Ovary (tissue), 9 donors: ENCODE measurements around the gene DLX3. TPM values are rescaled to one million over a fixed set of nuclear protein-coding genes. Genes with fewer than 3 reads are reported as not detected.

Source experiments
- DNase-seq, 5 donors: peaks; one replicate each; pipeline ENCODE4 v3.0.0-alpha.2; 2019 to 2020
- H3K27ac ChIP-seq, 2 donors: fragments of 200-600 bp; one replicate each; pipeline versions ENCODE4 v1.5.1 to v1.8.0; 2019 to 2022
- H3K27me3 ChIP-seq: fragments of 200-600 bp; one replicate; pipeline ENCODE4 v1.8.0; 2022
- H3K36me3 ChIP-seq: fragments of 200-600 bp; sonication (generic); one replicate; pipeline ENCODE4 v1.5.1; 2019
- H3K4me1 ChIP-seq: one replicate; pipeline ENCODE4 v1.8.1; 2013; ENCODE audit warnings: mild to moderate bottlenecking, moderate library complexity; ENCODE audit not compliant: insufficient read depth
- H3K4me3 ChIP-seq: fragments of 200-600 bp; sonication (generic); one replicate; pipeline ENCODE4 v1.5.1; 2017
- H3K9me3 ChIP-seq, 2 donors: fragments of 200-600 bp in 1 of 2; sonication (generic) in 1 of 2; one replicate each; pipeline versions ENCODE4 v1.5.1 to v1.8.1; 2013 to 2019; ENCODE audit warnings: mild to moderate bottlenecking in 1 of 2, moderate library complexity in 1 of 2
- EP300 ChIP-seq: sonication (generic); formaldehyde crosslinking; IDR thresholded peaks from one replicate; pipeline ENCODE4 v1.6.1; 2017; ENCODE audit warnings: antibody characterized with exemption
- POLR2A ChIP-seq: fragments of 450-650 bp; IDR thresholded peaks from one replicate; pipeline ENCODE4 v1.6.1; 2017; ENCODE audit warnings: antibody characterized with exemption, mild to moderate bottlenecking, moderate library complexity
- WGBS, 3 donors: extraction: QIAGEN DNeasy Blood & Tissue Kit in 1 of 3; methylation state at CpG; one replicate each; pipeline versions ENCODE4 v1.1.5 to v1.1.7; 2013 to 2017; 5-methylcytosine and 5-hydroxymethylcytosine counted together
- intact Hi-C, 4 donors: fragments of 100-400 bp; cut with DNase I; formaldehyde crosslinking; loops; one replicate each; pipeline versions ENCODE4 v1.11.0 to v1.15.1; 2022 to 2023
- polyA plus RNA-seq, 2 donors: library from polyadenylated mRNA; stranded (reverse); fragments of 200-250 nt in 1 of 2; fragments of 350-450 nt in 1 of 2; fragmentation: Illumina TruSeq in 1 of 2; extraction: RNeasy Lipid Tissue Mini Kit (QIAGEN cat#74804) in 1 of 2; gene quantifications; one replicate each; pipeline ENCODE4 v1.2.3, GENCODE V29; 2013 to 2014
- total RNA-seq, 7 donors: library from RNA; depleted of rRNA in 2 of 7; stranded (reverse); fragments of >200 nt in 2 of 7; fragmentation: NEBNext Ultra II Directional in 3 of 7; extraction: Animal tissue kit (Norgen Biotek cat#: 25700) in 3 of 7; gene quantifications; one replicate each; pipeline versions ENCODE4 v1.1.0 to v1.2.4, GENCODE V29; 2016 to 2023
- TF ChIP-seq, protein P1 (sequence below), 3 donors: fragments of 450-650 bp in 2 of 3; fragments of 200-600 bp in 1 of 3; IDR thresholded peaks; one replicate each; pipeline versions ENCODE4 v1.5.1 to v1.8.0; 2016 to 2022; ENCODE audit warnings: antibody characterized with exemption in 3 of 3, mild to moderate bottlenecking in 1 of 3
- donor health status: DM: no; HTN: no; CAD: no; lungs with moderate emphysema.
- donor health status: DM: no; HTN: no; CAD: no.
- donor health status: Bipolar disorder and iron deficiency.
- donor health status: DM: yes; HTN: yes; CAD: no.
- donor health status: DM: no; HTN: no; CAD: no.
- donor health status: DM: yes; HTN: yes; CAD: no.

Gene DLX3
- total and polyA plus RNA-seq, 9 donors = 0.10 to 1.3 (median 0.28) TPM; not detected in 1

- WGBS, 3 donors = 31 to 52% (median 42%) methylated on average over 4 of the region's 4 CpGs
- TF ChIP-seq POLR2A = no peak
- TF ChIP-seq EP300 = no peak
- TF ChIP-seq, protein P1, sequence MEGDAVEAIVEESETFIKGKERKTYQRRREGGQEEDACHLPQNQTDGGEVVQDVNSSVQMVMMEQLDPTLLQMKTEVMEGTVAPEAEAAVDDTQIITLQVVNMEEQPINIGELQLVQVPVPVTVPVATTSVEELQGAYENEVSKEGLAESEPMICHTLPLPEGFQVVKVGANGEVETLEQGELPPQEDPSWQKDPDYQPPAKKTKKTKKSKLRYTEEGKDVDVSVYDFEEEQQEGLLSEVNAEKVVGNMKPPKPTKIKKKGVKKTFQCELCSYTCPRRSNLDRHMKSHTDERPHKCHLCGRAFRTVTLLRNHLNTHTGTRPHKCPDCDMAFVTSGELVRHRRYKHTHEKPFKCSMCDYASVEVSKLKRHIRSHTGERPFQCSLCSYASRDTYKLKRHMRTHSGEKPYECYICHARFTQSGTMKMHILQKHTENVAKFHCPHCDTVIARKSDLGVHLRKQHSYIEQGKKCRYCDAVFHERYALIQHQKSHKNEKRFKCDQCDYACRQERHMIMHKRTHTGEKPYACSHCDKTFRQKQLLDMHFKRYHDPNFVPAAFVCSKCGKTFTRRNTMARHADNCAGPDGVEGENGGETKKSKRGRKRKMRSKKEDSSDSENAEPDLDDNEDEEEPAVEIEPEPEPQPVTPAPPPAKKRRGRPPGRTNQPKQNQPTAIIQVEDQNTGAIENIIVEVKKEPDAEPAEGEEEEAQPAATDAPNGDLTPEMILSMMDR (IDR thresholded peaks at IDR 0.05) = no peak
- Histone ChIP-seq H3K27ac (no peak overlapping the region), H3K9me3 (no peaks in the 10 kb centered on the region), H3K4me3 (no peak overlapping the region), H3K27me3 (peaks cover 16% of the 10 kb centered on the region), H3K36me3 (no peaks in the 10 kb centered on the region), H3K4me1 (no peaks in the 10 kb centered on the region)
- intact Hi-C loops = no loop called here
- no peak for DNase-seq
Measured at GRCh38 chr17:49963309-49963625, 31.8 kb downstream of the DLX3 start.

GRCh38 chr17:49962599-49963308 lies 32.3 kb downstream of the DLX3 start:
- intact Hi-C loops = no loop called here
- H3K4me3 ChIP-seq = no peak overlapping the region
- no peak for DNase-seq
- no peaks in the 10 kb centered on the region for H3K36me3 ChIP-seq
- peaks cover 11% of the 10 kb centered on the region for H3K27me3 ChIP-seq
- WGBS, 3 donors = 16 to 22% (median 20%) methylated on average over 11 of the region's 11 CpGs
- no peak for TF ChIP-seq POLR2A
- TF ChIP-seq EP300 = no peak
- TF ChIP-seq, protein P1 (IDR thresholded peaks at IDR 0.05) = no peak
- no peaks in the 10 kb centered on the region for H3K4me1 ChIP-seq
- no peak overlapping the region for H3K27ac ChIP-seq
- no peaks in the 10 kb centered on the region for H3K9me3 ChIP-seq

DNA sequence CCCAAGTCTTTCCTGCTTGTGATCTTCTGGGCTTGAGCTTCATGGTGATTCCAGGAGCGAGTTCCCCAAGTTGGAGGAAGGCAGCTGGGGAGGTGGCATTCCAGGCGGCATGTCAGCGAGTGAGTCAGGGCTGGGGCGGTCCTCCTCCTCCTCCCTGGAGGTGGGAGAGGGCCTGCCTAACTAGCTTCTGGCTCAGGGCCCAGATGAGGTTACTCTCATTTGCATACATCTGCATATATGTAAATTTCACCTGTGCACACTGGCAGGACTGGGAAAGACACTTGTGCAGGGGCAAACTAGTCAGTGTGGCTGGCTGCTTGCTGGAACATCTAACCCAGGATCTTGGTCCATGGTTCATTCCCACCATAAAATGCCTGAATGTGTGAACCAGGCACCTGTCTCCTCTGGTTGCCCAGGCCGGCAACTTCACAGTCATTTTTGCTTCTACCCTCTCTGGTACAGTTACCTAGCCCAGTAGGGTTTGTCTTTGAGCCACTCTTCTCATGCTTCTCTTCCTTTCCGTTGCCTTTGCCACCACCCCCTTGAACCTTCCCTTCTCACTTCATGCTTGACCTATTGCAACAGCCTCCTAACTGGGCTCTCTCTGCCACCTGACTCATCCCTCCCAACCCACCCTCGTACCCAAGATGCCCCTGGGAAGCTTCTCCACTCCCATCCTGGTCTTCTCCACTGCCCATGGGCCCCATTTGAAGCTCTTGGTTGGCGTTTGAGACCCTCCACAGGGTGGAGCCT lies 35.7 kb downstream of the DLX3 start:
- no peak for TF ChIP-seq EP300
- TF ChIP-seq, protein P1 (IDR thresholded peaks at IDR 0.05) = no peak
- no peak for TF ChIP-seq POLR2A
- Histone ChIP-seq H3K4me3 (no peak overlapping the region), H3K27ac (no peak overlapping the region), H3K36me3 (no peaks in the 10 kb centered on the region), H3K9me3 (no peaks in the 10 kb centered on the region), H3K4me1 (no peaks in the 10 kb centered on the region), H3K27me3 (no peaks in the 10 kb centered on the region)
- WGBS, 3 donors = 77 to 84% (median 83%) methylated on average over 8 of the region's 8 CpGs
- no peak for DNase-seq
- intact Hi-C loops = no loop called here

DNA sequence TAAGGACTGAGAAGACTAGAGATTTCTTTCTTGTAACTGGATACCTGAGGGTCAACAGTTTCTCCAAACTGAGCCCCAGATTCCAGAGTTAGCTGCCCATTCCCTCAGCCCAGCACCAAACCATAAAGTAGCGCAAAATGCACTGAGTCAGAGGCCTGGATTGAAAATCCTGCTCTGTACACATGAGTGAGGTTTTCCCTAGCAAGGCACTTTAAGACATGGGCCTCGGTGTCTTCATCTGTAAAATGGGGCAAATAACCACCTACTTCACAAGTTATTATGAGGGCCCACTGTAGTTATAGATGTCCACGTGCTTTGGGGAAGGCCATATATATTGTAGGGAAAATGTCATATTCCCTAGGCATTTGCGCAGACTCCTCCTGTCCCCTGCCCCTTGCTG lies 36.3 kb downstream of the DLX3 start:
- Histone ChIP-seq H3K9me3 (no peaks in the 10 kb centered on the region), H3K4me1 (no peaks in the 10 kb centered on the region), H3K4me3 (no peak overlapping the region), H3K27me3 (no peaks in the 10 kb centered on the region), H3K27ac (no peak overlapping the region), H3K36me3 (no peaks in the 10 kb centered on the region)
- WGBS, 3 donors = 91 to 97% (median 93%) methylated on average over 4 of the region's 4 CpGs
- no peak for DNase-seq
- TF ChIP-seq, protein P1 (IDR thresholded peaks at IDR 0.05) = no peak
- TF ChIP-seq EP300 (no peak), POLR2A (no peak)
- intact Hi-C loops = no loop called here
